Ascending aorta (tissue), 2 donors: ENCODE measurements around the gene TMEM244. TPM values are rescaled to one million over a fixed set of nuclear protein-coding genes. Genes with fewer than 3 reads are reported as not detected.

Experiments
- DNase-seq, 2 donors: peaks; one replicate each; pipeline ENCODE4 v3.0.0-alpha.2; 2019; ENCODE audit warnings: low spot score in 2 of 2
- H3K27ac ChIP-seq, 2 donors: fragments of 200-600 bp; sonication (generic); one replicate each; pipeline ENCODE4 v1.5.1; 2016 to 2017; ENCODE audit warnings: mild to moderate bottlenecking in 1 of 2
- H3K27me3 ChIP-seq: fragments of 200-600 bp; sonication (generic); one replicate; pipeline ENCODE4 v1.5.1; 2017
- H3K36me3 ChIP-seq, 2 donors: fragments of 200-600 bp; sonication (generic); one replicate each; pipeline ENCODE4 v1.5.1; 2016
- H3K4me1 ChIP-seq, 2 donors: fragments of 200-600 bp; sonication (generic); one replicate each; pipeline ENCODE4 v1.5.1; 2016 to 2017; ENCODE audit warnings: mild to moderate bottlenecking in 1 of 2
- H3K4me3 ChIP-seq, 2 donors: fragments of 200-600 bp; sonication (generic); one replicate each; pipeline ENCODE4 v1.5.1; 2016 to 2017; ENCODE audit warnings: mild to moderate bottlenecking in 1 of 2
- H3K9me3 ChIP-seq, 2 donors: fragments of 200-600 bp; sonication (generic); one replicate each; pipeline ENCODE4 v1.5.1; 2016
- intact Hi-C: fragments of 100-400 bp; cut with DNase I; formaldehyde crosslinking; loops from one replicate; pipeline ENCODE4 v1.15.1; 2023
- total RNA-seq: library from RNA; depleted of rRNA; stranded (reverse); fragments of >200 nt; gene quantifications from one replicate; pipeline ENCODE4 v1.1.0, GENCODE V29; 2016
- TF ChIP-seq, protein P1 (sequence below), 3 experiments: fragments of 200-600 bp in 2 of 3; fragments of 450-650 bp in 1 of 3; sonication (generic) in 2 of 3; IDR thresholded peaks; one replicate each; pipeline ENCODE4 v1.5.1; 2016 to 2019; ENCODE audit warnings: antibody characterized with exemption in 3 of 3, mild to moderate bottlenecking in 1 of 3, moderate library complexity in 1 of 3

The TMEM244 gene
- total RNA-seq, 1 donor from 2014 or later = not detected

DNA sequence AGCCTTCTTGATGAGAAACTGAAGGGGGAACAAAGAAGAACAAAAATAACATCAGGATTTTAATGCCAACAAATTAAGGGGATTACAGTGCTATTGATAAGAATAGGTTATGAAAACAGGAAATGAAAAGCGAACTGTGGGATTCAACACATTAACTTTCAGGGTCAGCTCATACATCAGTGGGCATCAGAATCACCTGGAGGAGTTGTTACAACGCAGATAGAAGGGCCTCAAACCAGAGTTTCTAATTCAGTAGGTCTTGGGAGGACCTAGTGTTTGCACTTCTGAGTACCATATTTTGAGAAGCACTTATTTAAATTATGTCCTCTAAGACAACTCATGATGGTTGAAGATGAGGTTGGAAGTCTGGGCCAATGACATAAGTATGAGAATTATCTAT, 5.6 kb upstream of the TMEM244 start:
- H3K4me1 ChIP-seq = no peaks in the 10 kb centered on the region
- H3K27ac ChIP-seq = no peak overlapping the region
- no peak for DNase-seq
- TF ChIP-seq, protein P1, sequence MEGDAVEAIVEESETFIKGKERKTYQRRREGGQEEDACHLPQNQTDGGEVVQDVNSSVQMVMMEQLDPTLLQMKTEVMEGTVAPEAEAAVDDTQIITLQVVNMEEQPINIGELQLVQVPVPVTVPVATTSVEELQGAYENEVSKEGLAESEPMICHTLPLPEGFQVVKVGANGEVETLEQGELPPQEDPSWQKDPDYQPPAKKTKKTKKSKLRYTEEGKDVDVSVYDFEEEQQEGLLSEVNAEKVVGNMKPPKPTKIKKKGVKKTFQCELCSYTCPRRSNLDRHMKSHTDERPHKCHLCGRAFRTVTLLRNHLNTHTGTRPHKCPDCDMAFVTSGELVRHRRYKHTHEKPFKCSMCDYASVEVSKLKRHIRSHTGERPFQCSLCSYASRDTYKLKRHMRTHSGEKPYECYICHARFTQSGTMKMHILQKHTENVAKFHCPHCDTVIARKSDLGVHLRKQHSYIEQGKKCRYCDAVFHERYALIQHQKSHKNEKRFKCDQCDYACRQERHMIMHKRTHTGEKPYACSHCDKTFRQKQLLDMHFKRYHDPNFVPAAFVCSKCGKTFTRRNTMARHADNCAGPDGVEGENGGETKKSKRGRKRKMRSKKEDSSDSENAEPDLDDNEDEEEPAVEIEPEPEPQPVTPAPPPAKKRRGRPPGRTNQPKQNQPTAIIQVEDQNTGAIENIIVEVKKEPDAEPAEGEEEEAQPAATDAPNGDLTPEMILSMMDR (IDR thresholded peaks at IDR 0.05) = no peak
- H3K9me3 ChIP-seq = no peaks in the 10 kb centered on the region
- H3K4me3 ChIP-seq = no peak overlapping the region
- no peaks in the 10 kb centered on the region for H3K36me3 ChIP-seq
- intact Hi-C loops = no loop called here
- no peaks in the 10 kb centered on the region for H3K27me3 ChIP-seq

DNA sequence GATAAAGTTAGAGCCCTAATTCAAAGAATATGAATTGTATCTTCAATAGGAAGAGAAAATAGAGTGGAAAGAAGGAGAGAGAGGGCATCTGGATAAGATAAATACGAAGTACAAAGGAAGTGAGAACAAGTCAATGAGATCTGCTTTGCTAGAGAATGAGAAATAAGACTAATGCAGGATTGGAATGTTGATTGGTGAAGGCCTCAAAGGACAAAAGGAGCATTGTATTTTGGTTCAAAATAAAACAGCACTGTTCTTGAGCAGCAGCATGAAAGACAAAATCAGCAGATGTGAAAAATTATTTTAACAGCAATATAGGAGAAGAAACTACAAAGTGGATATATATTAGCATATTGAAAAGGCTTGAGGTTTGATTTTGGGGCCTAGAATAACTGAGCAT, 5.1 kb upstream of the TMEM244 start:
- Histone ChIP-seq H3K4me1 (no peaks in the 10 kb centered on the region), H3K27ac (no peak overlapping the region), H3K36me3 (no peaks in the 10 kb centered on the region), H3K27me3 (no peaks in the 10 kb centered on the region), H3K9me3 (no peaks in the 10 kb centered on the region), H3K4me3 (no peak overlapping the region)
- TF ChIP-seq, protein P1 (IDR thresholded peaks at IDR 0.05) = no peak
- intact Hi-C loops = no loop called here
- no peak for DNase-seq

DNA sequence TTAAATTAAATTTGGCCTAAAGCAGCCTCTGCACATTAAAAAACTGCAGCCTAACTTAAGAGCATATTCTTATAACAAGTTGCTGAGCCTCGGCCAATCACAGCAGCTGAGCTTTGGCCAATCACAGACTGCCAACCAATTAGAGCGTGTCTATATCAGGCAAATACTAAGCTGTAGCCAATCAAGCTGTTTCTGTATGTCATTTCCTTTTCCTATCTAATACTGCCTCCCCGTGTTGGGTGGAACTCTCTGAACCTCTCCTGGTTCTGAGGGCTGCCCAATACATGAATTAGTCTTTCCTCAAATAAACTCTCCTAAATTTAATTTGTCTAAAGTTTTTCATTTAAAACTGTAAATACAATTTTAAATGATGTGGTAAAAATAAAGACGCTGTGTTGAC, 3.9 kb upstream of the TMEM244 start:
- Histone ChIP-seq H3K4me1 (no peaks in the 10 kb centered on the region), H3K4me3 (no peak overlapping the region), H3K36me3 (no peaks in the 10 kb centered on the region), H3K27me3 (no peaks in the 10 kb centered on the region), H3K9me3 (no peaks in the 10 kb centered on the region), H3K27ac (no peak overlapping the region)
- no peak for DNase-seq
- TF ChIP-seq, protein P1 (IDR thresholded peaks at IDR 0.05) = no peak
- intact Hi-C loops = no loop called here

DNA sequence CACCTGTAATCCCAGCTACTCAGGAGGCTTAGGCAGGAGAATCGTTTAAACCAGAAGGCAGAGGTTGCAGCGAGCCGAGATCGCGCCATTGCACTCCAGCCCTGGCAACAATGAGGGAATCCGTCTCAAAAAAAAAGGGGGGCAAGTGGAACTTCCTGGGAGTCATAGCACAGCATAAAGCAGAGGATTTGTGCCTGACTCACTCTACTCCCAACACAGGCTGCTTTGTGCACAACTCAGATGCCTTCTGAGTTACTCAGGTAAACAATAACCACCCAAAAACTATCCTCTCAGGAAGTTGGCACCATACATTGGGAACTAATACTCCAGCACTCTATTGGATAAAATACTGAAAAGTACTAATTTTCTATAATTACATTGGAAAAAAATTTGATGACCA, 2.5 kb upstream of the TMEM244 start:
- Histone ChIP-seq H3K27ac (no peak overlapping the region), H3K9me3 (no peaks in the 10 kb centered on the region), H3K4me1 (no peaks in the 10 kb centered on the region), H3K36me3 (no peaks in the 10 kb centered on the region), H3K27me3 (no peaks in the 10 kb centered on the region), H3K4me3 (no peak overlapping the region)
- intact Hi-C loops = no loop called here
- TF ChIP-seq, protein P1 (IDR thresholded peaks at IDR 0.05) = no peak
- DNase-seq = no peak

DNA sequence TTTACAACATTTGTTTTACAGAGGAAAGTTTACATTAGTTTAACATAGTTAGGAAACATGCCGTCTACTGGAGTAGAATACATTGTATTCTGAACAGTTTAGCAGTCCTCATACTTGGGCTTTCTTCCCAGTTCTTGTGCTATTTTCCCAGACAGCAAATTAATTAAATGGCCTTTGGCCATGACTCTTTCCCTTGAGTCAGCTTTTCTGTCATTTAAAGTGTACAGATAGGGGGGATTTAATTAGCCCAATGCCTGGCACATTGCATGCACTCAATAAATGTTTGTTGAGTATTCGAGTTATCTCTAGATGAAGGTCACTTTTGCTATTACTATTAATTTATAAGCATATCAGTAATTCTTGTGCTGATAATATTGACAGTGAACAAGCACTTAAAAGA, 1.6 kb downstream of the TMEM244 start:
- H3K4me3 ChIP-seq = no peak overlapping the region
- no peaks in the 10 kb centered on the region for H3K4me1 ChIP-seq
- no peak overlapping the region for H3K27ac ChIP-seq
- H3K36me3 ChIP-seq = no peaks in the 10 kb centered on the region
- peaks cover 0 to 5% of the 10 kb centered on the region in 2 donors for H3K9me3 ChIP-seq
- DNase-seq = no peak
- intact Hi-C loops = no loop called here
- no peaks in the 10 kb centered on the region for H3K27me3 ChIP-seq
- TF ChIP-seq, protein P1 (IDR thresholded peaks at IDR 0.05) = no peak

DNA sequence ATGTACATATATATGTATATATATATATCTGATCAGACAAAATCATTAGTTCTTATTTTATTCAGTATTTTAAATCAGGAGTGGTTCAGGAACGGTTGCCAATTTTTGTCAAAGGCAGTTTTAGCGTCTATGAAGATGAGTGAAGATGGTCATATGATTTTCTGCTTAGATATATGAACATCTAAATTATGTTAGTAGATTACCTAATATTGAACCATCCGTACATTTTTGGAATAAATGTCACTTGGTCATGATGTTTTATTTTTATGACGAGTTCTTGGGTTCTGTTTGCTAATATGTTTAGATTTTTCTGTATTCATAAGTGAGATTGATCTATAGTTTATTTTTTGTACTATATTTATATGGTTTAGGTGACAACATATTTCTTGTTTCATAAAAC, 3.3 kb downstream of the TMEM244 start:
- H3K36me3 ChIP-seq = no peaks in the 10 kb centered on the region
- no peak overlapping the region for H3K27ac ChIP-seq
- TF ChIP-seq, protein P1 (IDR thresholded peaks at IDR 0.05) = no peak
- H3K27me3 ChIP-seq = no peaks in the 10 kb centered on the region
- H3K4me1 ChIP-seq = no peaks in the 10 kb centered on the region
- DNase-seq = no peak
- H3K4me3 ChIP-seq = no peak overlapping the region
- intact Hi-C loops = no loop called here
- peaks cover 0 to 5% of the 10 kb centered on the region in 2 donors for H3K9me3 ChIP-seq
